Measurements from ENCODE around the gene LCN1.

The LCN1 gene

GRCh38 chr9:135520916-135521607, at the start of gene LCN1:
LCN1 (plus strand) TSS chr9:135521440; CDS start chr9:135521498, 58 bp downstream.
- no peak for DNase-seq (ENCODE audit: low read depth in 2 of 2)

GRCh38 chr9:135471791-135472640, 49.2 kb upstream of the LCN1 start:
- DNase-seq (ENCODE audit: low read depth in 2 of 2) = no peak

- DNase-seq (ENCODE audit: low read depth in 2 of 2) = no peak
These were observed 47.2 kb upstream of the LCN1 start for GRCh38 chr9:135473972-135474543.

GRCh38 chr9:135474915-135475314, 46.3 kb upstream of the LCN1 start:
- no peak for DNase-seq (ENCODE audit: low read depth in 2 of 2)

GRCh38 chr9:135476561-135477355, 44.5 kb upstream of the LCN1 start:
- no peak for DNase-seq (ENCODE audit: low read depth in 2 of 2)

GRCh38 chr9:135478191-135478590, 43.0 kb upstream of the LCN1 start:
- DNase-seq (ENCODE audit: low read depth in 2 of 2) = no peak

GRCh38 chr9:135478829-135479468, 42.3 kb upstream of the LCN1 start:
- DNase-seq (ENCODE audit: low read depth in 2 of 2) = no peak

GRCh38 chr9:135479469-135480052, 41.7 kb upstream of the LCN1 start, which contains the start of gene PPP1R26:
PPP1R26 (plus strand) TSS chr9:135479782; CDS start chr9:135484511, 4,729 bp downstream.
- no peak for DNase-seq (ENCODE audit: low read depth in 2 of 2)

- DNase-seq (ENCODE audit: low read depth in 2 of 2) = no peak
These were observed 40.9 kb upstream of the LCN1 start for GRCh38 chr9:135480071-135480939.

- DNase-seq (ENCODE audit: low read depth in 2 of 2) = no peak
These were observed 40.3 kb upstream of the LCN1 start for GRCh38 chr9:135480940-135481310.

GRCh38 chr9:135482015-135482754, 39.1 kb upstream of the LCN1 start:
- no peak for DNase-seq (ENCODE audit: low read depth in 2 of 2)

- DNase-seq (ENCODE audit: low read depth in 2 of 2) = no peak
These were observed 36.6 kb upstream of the LCN1 start for GRCh38 chr9:135484460-135485277.

GRCh38 chr9:135485385-135485784, 35.9 kb upstream of the LCN1 start:
- DNase-seq (ENCODE audit: low read depth in 2 of 2) = no peak

GRCh38 chr9:135485832-135486231, 35.4 kb upstream of the LCN1 start:
- no peak for DNase-seq (ENCODE audit: low read depth in 2 of 2)

GRCh38 chr9:135486267-135487065, 34.8 kb upstream of the LCN1 start:
- DNase-seq (ENCODE audit: low read depth in 2 of 2) = no peak

- DNase-seq (ENCODE audit: low read depth in 2 of 2) = no peak
These were observed 33.8 kb upstream of the LCN1 start for GRCh38 chr9:135487281-135488012.

- DNase-seq (ENCODE audit: low read depth in 2 of 2) = no peak
These were observed 33.3 kb upstream of the LCN1 start for GRCh38 chr9:135488013-135488330.
